HG02840 (cell line): ENCODE results near the gene SERTM1.

Source experiments
- ATAC-seq: cut with Tn5 transposase; IDR thresholded peaks from one replicate; pipeline ENCODE4 v1.9.1; 2021; ENCODE audit warnings: mild to moderate bottlenecking, moderate library complexity, moderate number of reproducible peaks; ENCODE audit not compliant: unreplicated experiment, low FRiP score

SERTM1 gene

GRCh38 chr13:36673838-36674326, at the start of gene SERTM1:
Gene SERTM1 (plus strand): TSS chr13:36674020. CDS start chr13:36695079, 21,059 bp downstream.
- ATAC-seq: no peak

GRCh38 chr13:36628377-36629056, 45.3 kb upstream of the SERTM1 start:
- ATAC-seq: no peak

GRCh38 chr13:36629057-36629385, 44.8 kb upstream of the SERTM1 start:
- ATAC-seq: no peak

GRCh38 chr13:36630181-36630803, 43.5 kb upstream of the SERTM1 start:
- no peak for ATAC-seq

GRCh38 chr13:36639610-36640009, 34.2 kb upstream of the SERTM1 start:
- no peak for ATAC-seq

GRCh38 chr13:36650611-36651010, 23.2 kb upstream of the SERTM1 start:
- ATAC-seq: no peak

GRCh38 chr13:36665630-36666029, 8.2 kb upstream of the SERTM1 start:
- ATAC-seq: no peak

- ATAC-seq: no peak
Measured at GRCh38 chr13:36666477-36667229, 7.2 kb upstream of the SERTM1 start.

DNA sequence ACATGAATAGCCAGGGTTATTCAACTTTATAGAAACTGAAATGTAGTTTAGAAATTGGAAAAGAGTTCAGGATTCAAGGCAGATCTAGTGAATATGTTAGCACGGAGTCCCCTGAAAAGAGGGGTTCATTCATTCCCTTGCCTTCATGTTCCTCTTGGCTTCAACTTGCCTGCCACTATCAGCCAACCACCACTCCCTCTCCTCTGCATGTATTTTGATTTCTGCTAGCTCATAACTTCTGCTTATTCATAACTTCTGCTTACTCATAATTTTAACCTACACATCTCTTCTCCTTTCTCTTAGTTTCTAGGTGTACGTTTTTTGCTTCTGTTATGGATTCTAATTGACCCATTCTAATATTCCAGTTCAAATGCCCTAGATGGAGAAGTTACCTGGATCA, 5.5 kb upstream of the SERTM1 start:
- ATAC-seq: no peak

DNA sequence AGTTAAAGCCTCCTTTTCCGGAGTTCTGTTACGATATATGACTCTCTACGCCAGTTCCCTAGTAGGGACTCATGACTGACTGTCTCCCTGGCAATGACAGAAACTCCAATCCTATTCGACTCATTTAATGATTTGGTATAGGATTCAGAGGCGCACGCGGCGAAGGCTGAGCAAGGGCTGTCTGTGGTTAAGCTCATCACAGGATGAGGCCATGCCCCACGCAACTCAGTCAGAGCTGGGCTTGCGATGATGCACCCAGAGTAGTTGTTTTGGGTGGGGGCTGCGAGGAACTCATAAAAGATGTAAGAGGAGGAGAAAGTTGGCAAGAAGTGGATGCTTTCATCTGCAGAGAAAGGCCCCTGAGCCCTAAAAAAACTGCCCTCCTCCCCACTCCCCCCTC, 468 bp upstream of the SERTM1 start:
- no peak for ATAC-seq

- no peak for ATAC-seq
Measured at GRCh38 chr13:36674337-36675212, 755 bp downstream of the SERTM1 start.

- ATAC-seq: no peak
Measured at GRCh38 chr13:36675213-36675536, 1.4 kb downstream of the SERTM1 start.

DNA sequence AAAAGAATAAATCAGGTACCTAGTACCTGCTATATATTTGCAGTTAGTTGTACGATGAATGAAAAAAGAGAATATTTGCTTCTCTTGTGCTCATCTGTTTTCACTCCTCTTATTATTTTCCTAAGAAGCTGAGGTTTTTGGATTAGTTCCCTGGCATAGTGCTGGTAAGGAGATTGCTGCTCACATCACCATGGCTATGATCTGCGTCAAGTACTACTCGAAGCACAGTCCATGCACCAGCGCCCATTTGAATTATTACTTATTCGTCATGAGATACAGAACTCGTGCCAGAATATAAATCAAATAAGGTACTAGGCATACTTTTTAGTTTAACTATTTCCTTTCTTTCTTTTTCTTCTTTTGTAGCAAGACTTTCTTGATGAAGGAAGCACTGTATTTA, 7.1 kb downstream of the SERTM1 start:
- ATAC-seq: no peak

- ATAC-seq: no peak
Measured at GRCh38 chr13:36681894-36682624, 8.2 kb downstream of the SERTM1 start.

- no peak for ATAC-seq
Measured at GRCh38 chr13:36683701-36684100, 9.9 kb downstream of the SERTM1 start.

DNA sequence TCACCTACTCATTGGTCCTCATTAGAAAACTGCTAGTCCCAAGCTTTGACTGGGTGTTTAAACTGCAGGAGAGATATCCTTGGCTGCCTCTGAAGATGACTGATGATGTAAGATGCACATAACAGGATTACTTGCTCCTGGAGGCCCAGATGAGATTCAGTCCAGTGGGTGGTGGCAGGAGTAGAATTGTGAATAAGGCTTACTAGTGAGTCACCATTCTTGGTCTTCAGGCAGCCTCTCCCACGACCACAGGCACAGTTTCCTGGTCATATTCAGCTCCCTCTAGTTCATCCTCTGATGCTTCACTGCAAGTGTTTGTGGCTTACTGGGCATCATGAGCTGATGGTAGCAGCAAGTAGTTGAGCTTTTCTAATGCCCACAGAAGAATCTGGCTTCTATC, 12.1 kb downstream of the SERTM1 start:
- no peak for ATAC-seq

GRCh38 chr13:36696410-36697010, 22.7 kb downstream of the SERTM1 start:
- no peak for ATAC-seq

DNA sequence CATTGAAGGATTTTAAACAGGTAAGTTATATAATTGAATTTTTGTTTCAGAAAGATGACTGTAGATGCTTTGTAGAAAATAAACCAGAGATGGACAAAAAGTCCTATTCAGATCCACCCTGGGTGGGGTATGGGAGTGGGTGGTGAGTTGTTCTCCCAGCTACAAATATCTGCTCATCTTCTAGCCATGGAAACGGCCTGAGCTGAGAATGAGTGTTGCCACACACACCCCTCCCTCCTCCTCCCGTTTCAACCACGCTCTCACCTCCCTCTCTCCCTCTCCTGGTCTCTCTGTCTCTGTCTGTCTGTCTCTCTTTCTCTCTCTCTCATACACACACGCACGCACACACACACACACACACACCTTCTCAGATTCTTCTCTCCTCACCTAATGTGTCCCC, 26.4 kb downstream of the SERTM1 start:
- ATAC-seq: no peak

- ATAC-seq: no peak
Measured at GRCh38 chr13:36706755-36707154, 32.9 kb downstream of the SERTM1 start.
